GM19468 (cell line): ENCODE results near the gene KCNK17.

Source experiments
- ATAC-seq: cut with Tn5 transposase; IDR thresholded peaks from one replicate; pipeline ENCODE4 v1.9.1; 2021; ENCODE audit warnings: mild to moderate bottlenecking, moderate library complexity, moderate number of reproducible peaks; ENCODE audit not compliant: unreplicated experiment; ENCODE audit errors: extremely low read depth

The KCNK17 gene

DNA sequence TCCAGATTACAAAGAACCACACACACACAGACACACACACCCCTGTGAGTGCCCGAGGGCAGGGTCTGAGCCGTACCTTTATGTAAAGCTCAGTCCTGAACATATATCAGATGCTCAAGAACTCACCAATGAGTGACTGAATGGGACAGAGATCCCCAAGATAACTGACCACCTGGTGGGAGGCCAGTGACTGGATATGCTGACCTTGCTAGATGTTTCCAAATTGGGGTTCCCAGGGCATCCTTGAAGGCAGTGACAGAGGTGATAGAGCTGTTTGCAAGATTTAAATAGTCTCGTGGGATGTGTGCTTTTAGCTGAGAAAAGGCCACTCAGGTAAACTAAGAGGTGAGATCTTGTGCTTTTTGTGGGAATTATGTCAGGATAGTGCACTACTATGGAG is 39.3 kb downstream of the KCNK17 start:
- ATAC-seq, result no peak

GRCh38 chr6:39274471-39274870 is 39.7 kb downstream of the KCNK17 start:
- no peak for ATAC-seq

GRCh38 chr6:39273406-39273821 is 40.8 kb downstream of the KCNK17 start:
- ATAC-seq, result no peak

GRCh38 chr6:39269961-39270360 is 44.3 kb downstream of the KCNK17 start:
- ATAC-seq, result no peak

- ATAC-seq, result no peak
These were observed 45.5 kb downstream of the KCNK17 start for GRCh38 chr6:39268721-39269120.

DNA sequence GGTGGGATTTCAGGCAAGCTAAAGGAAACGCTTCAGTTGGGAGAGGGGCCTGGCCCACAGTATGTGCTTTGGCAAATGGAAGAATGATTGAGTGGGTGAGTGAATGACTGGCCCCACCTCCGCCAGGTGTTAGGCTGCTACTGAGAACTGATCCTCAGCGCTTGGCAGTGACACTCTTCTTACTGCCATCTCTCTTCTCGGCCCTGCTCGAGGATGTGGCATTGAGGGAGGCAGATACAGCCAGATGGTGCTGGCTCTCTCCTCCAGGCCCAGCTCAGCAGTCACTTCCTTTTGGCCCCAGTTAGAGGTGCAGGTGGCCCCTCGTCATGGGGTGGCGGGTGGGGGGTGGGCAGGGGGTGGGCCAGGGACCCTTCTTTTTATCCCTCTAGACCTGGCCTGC is 46.0 kb downstream of the KCNK17 start:
- ATAC-seq, result no peak

DNA sequence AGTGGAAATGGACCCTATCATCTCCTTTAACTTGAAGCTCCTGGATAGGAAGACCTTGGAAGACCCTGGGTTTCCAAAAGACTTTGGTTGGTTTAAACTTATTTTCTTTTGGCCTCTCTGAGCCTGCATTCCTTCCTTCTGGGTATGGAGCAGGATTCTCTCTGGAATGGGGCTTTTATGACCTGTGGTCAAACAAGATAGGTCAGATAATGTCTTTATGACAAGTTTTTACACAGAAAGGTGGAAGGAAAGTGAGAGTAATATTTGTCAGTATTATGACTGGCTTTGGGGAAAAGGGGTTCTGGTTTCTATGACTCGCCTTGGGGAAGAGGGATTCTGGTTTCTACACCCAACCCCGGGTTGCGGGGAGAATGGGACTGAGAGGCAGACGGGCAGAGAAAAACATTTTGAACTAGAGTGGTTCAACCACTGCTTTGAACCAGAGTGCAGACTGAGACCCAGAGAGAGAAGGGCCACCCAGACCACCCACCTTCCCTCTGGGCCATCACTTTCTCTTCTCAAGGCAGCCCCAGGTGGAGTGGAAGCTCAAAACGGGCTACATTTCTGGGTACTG is 47.4 kb downstream of the KCNK17 start:
- ATAC-seq, result no peak

DNA sequence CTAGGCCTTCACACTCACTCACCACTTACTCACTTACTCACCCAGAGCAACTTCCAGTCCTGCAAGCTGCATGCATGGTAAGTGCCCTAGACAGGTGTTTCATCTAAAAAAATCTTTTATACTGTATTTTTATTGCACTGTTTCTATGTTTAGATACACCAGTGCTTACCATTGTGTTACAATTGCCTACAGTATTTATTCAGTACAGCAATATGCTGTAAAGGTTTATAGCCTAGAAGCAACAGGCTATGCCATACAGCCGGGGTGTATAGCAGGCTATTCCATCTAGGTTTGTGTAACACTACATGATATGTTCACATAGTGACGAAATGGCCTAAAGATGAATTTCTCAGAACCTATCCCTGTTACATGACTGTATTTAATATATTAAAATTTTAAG is 47.8 kb downstream of the KCNK17 start:
- no peak for ATAC-seq

DNA sequence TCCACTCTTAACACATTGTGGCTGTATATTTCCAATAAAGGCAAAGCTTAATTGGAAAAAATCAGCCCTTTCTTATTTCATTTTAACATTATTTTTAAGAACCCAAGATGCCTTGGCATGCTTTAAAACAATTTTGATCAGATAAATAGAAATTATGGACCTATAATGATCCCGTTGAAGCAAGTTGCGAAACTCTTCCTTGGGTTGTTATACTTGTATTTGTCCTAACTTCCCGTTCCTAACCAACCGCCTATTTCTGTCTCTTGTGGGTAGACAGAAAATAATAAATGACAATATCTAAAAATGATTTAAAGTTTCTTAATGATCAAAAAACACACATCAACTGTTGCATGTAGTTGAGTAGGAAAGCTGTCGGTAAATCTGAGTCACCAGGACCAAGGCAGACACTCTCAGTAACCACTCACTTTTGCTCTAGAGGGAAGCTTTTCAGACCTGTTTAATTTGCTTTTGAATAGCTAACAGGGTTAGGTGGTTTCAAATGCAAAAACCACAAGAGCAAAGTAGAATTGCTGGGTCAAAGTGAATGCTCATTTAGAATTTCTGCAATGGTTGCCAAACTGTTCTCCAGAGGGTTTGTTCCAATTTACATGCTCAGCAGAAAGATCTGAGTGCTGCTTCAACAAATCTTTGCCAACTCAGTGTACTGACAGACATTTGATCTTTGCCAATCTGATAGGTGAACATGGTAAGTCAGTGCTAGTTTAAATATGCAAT is 50.7 kb downstream of the KCNK17 start:
- no peak for ATAC-seq

- no peak for ATAC-seq
These were observed 52.5 kb downstream of the KCNK17 start for GRCh38 chr6:39261751-39262150.

DNA sequence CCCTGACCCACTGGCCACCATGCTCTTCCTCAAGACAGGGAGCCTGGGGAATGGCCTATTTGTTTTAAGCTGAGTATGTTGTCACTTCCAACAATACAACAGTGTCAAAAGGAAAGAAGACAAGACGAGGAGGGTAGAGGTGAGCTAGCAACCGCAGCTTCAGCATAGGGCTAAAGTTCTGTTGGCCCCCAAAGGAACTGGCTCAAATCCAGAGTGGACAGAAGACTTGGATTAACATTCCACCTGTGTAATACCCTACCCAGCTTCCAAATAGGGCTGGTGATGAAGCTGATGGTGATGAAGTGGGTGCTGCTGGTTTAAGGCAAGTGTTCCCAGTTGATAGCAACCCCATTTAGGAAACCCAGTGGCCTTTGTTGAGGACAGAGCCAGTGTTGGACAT is 53.3 kb downstream of the KCNK17 start:
- ATAC-seq, result no peak

DNA sequence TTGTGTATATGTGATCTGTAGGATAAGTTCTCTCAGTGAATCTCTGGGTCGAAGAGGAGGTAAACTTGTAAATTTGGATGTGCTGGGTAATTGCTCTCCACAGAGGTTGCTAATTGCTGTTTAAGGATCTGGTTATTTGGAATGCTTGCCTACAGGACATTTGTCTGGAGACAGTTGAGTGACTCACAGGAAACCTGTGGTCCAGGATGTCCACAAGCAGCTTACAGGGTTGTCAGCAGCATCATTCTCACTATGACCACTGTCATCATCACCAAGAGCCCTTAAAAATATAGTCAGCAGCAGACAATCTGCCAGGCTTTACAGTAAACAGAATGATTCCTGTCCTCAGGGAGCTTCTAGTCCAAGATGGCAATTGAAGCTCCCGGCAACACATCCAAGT is 53.8 kb downstream of the KCNK17 start:
- ATAC-seq, result no peak

DNA sequence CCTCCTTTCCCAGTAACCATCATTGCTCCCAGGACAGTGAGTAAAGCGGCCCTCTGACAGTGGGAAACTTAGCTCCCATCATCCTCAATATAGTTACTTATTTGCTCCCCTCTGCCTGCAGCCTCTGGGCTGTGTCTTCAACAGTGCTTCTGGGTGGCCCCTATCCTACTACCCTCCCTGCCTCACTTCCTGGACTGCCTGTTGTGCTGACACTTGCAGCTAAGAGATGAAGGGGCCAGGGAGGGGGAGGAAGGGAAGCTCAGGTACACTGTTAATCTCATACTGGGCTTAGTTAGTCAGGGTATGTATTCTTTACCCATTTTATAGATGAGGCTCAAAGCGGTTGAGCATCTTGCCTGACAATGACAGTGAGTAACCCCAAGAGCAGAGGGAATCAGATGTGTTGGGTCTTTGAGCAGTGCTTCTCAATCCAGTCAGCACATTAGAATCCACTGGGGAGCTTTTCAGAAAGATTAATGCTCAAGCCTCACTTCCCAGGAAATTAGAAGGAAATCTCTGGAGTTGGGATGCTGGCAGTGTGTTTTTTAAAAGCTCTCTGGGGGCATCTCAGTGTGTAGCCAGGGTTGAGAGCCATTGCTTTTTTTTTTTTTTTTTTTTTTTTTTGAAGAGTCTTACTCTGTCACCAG is 57.8 kb downstream of the KCNK17 start:
- no peak for ATAC-seq

DNA sequence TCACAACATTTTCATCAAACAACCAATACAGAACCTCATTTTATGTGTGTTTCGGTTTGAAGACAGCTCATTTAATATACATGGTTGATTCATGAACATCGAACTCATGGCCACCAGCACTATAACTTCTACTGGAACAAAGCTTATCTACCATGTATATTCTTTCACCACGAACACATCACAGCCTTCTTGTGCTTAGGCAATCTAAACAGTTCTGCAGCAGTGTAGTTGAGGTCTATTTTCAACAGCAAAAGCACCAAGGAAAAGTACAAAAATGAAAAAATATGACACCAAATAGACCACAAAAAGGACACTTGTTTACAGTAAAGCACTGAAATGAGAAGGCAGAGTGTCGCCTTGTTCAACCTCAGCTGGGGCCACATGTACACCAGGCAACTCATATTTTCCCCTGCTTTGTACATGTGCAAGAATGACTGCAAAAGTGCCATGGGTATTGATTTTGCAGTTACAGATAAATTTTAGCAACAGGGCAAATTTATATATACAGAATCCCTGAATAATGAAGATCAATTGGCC is 59.2 kb downstream of the KCNK17 start:
- no peak for ATAC-seq

GRCh38 chr6:39251406-39251805 is 62.8 kb downstream of the KCNK17 start:
- no peak for ATAC-seq

DNA sequence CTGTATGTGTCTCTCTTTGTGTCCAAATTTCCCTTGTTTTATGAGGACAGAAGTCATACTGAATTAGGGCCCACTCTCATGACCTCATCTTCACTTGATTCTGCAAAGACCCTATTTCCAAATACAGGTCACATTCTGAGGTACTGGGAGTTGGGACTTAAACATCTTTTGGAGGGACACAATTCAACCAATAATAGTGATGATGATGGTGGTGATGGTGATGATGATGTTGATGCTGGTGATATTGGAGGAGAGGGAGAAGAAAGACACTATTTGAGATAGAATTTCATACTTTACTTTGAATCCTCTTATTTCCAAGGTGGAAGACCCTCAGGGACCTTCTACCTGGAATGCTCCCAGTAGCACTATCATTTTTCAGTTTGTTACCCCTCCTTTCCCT is 63.7 kb downstream of the KCNK17 start:
- no peak for ATAC-seq

DNA sequence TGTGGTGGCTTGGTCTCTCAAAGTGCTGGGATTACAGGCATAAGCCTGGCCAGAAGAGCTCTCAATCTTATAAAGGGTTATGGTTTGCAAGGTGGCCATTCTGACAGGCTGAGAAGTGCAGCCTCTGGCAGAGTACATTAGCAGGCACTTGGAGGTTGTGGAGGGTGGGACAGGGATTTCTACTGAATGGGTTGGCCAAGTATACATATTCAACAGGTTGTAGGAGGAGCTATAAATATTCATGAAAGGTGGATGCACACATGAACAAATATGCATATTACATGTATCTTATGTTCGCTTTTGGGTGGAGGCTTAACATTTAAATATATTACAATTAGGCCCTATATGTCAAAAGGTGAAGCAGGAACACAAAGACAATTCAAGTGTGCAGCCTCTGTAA is 64.9 kb downstream of the KCNK17 start:
- no peak for ATAC-seq
